ENCODE results near the gene FRMD4A. TPM values are rescaled to one million over a fixed set of nuclear protein-coding genes. Genes with fewer than 3 reads are reported as not detected.

Gene FRMD4A
- total RNA-seq, 1 experiment from 2014 or later, result 18.3 TPM

DNA sequence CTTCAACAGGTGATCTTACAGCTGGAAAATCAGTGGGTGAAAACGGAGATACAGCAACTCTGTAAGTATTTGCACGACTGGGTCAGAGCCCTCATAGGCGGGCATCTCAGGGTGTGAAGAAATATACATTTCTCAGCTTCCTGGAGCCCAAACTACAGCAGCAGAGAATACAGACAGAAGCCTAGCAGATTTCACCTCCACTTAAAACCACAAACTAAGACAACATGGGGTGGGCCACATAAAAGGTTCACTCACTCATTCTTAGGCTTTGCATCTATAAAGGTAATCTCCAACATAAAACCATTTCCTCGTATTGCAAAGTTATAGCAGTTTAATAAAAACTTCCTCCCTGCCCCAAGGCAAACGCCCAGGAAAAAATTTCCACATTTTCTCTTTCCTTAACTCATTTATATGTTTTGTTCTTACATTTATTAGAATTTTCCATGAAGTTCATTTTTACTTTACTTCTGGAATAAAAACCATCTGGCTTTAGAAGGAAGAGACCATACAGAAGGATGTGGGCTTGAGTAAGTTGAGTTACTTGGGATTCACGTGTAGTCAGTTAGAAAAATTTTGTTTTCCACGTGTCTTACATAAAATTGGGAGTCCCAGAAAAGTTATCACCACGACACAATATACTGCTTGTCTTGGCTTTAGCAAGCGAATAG is 327.1 kb downstream of the FRMD4A start:
- Histone ChIP-seq H3K4me3 (no peak overlapping the region), H3F3A (ENCODE audit: insufficient read depth, low read depth) (no peaks in the 10 kb centered on the region), H3K4me1 (replicated peaks; ENCODE audit: insufficient read depth) (no peaks in the 10 kb centered on the region; the same call in none of the 2 replicates), H3K9me2 (ENCODE audit: insufficient read depth) (no peaks in the 10 kb centered on the region), H3K27me3 (ENCODE audit: insufficient read depth, low read depth) (no peaks in the 10 kb centered on the region), H4K20me1 (ENCODE audit: insufficient read depth) (no peaks in the 10 kb centered on the region), H2AFZ (no peak overlapping the region), H3K9me3 (ENCODE audit: insufficient read depth, low read depth) (no peaks in the 10 kb centered on the region), H3K36me3 (ENCODE audit: low read depth) (no peaks in the 10 kb centered on the region), H3K27ac (no peak overlapping the region), H3K79me2 (ENCODE audit: low read depth) (no peaks in the 10 kb centered on the region), H3K4me2 (no peak overlapping the region)
- ChIA-PET POLR2A (ENCODE audit: unreplicated experiment) (no interaction called here), CTCF (interaction anchor here (0.5 kb wide), 1 partner anchor 477 kb away, joined by 4 read pairs; no protein-coding TSS in a partner anchor)
- intact Hi-C loops (cut with micrococcal nuclease; ENCODE audit: unreplicated experiment), result no loop called here
- no peak for DNase-seq
- no TSS peak for BruUV-seq (replicated peaks)
- TF ChIP-seq EZH2 (IDR thresholded peaks at IDR 0.05; ENCODE audit: low read depth), result no peak
- TF ChIP-seq, protein P1, sequence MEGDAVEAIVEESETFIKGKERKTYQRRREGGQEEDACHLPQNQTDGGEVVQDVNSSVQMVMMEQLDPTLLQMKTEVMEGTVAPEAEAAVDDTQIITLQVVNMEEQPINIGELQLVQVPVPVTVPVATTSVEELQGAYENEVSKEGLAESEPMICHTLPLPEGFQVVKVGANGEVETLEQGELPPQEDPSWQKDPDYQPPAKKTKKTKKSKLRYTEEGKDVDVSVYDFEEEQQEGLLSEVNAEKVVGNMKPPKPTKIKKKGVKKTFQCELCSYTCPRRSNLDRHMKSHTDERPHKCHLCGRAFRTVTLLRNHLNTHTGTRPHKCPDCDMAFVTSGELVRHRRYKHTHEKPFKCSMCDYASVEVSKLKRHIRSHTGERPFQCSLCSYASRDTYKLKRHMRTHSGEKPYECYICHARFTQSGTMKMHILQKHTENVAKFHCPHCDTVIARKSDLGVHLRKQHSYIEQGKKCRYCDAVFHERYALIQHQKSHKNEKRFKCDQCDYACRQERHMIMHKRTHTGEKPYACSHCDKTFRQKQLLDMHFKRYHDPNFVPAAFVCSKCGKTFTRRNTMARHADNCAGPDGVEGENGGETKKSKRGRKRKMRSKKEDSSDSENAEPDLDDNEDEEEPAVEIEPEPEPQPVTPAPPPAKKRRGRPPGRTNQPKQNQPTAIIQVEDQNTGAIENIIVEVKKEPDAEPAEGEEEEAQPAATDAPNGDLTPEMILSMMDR (conservative IDR thresholded peaks at IDR 0.05), result no peak

DNA sequence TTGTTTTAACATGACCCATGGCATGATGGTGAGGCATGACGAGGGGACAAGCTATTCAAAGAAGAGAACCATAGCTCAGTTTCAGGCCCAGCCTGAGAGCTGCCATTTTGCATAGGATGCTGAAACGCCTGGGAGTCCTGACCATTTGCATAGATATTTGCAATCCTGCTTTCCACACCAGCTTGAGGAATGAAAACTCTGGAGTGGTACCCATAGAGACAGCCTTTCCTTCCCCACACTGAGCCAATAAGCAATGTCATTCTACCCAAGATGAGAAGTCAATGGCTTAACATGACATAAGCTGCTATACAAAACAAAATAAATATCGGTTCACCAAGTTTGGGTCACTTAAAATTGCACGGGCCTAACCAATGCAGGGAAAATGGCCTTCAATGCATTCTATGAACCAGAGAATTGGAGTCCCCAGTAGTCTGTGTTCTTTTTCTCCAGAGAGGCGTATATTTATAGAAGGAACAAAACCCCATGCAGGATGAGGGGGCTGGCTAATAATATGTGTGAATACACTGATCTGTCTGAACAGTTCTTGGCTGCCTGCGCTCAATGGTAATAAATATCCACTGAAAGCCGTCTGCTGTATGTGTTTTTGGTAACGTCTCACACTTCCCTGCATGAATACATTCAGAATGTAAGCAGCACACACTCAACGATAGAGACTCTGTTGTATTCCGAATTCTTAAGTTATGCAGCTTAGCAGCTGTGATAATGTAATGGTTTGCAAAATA is 329.3 kb downstream of the FRMD4A start:
- H3K27ac ChIP-seq, result no peak overlapping the region
- no peaks in the 10 kb centered on the region for H3K9me3 ChIP-seq (ENCODE audit: insufficient read depth, low read depth)
- no peak overlapping the region for H3K4me3 ChIP-seq
- H3K27me3 ChIP-seq (ENCODE audit: insufficient read depth, low read depth), result no peaks in the 10 kb centered on the region
- H3K9me2 ChIP-seq (ENCODE audit: insufficient read depth), result no peaks in the 10 kb centered on the region
- H3F3A ChIP-seq (ENCODE audit: insufficient read depth, low read depth), result no peaks in the 10 kb centered on the region
- DNase-seq, result no peak
- POLR2A ChIA-PET (ENCODE audit: unreplicated experiment), result no interaction called here
- H3K4me2 ChIP-seq, result no peak overlapping the region
- intact Hi-C loops (cut with micrococcal nuclease; ENCODE audit: unreplicated experiment), result no loop called here
- H2AFZ ChIP-seq, result no peak overlapping the region
- BruUV-seq (replicated peaks), result no TSS peak
- TF ChIP-seq, protein P1 (conservative IDR thresholded peaks at IDR 0.05), result no peak
- no peak for TF ChIP-seq EZH2 (IDR thresholded peaks at IDR 0.05; ENCODE audit: low read depth)
- H3K4me1 ChIP-seq (replicated peaks; ENCODE audit: insufficient read depth), result no peaks in the 10 kb centered on the region
- CTCF ChIA-PET, result no interaction called here
- H3K36me3 ChIP-seq (ENCODE audit: low read depth), result no peaks in the 10 kb centered on the region
- H4K20me1 ChIP-seq (ENCODE audit: insufficient read depth), result no peaks in the 10 kb centered on the region
- no peaks in the 10 kb centered on the region for H3K79me2 ChIP-seq (ENCODE audit: low read depth)

DNA sequence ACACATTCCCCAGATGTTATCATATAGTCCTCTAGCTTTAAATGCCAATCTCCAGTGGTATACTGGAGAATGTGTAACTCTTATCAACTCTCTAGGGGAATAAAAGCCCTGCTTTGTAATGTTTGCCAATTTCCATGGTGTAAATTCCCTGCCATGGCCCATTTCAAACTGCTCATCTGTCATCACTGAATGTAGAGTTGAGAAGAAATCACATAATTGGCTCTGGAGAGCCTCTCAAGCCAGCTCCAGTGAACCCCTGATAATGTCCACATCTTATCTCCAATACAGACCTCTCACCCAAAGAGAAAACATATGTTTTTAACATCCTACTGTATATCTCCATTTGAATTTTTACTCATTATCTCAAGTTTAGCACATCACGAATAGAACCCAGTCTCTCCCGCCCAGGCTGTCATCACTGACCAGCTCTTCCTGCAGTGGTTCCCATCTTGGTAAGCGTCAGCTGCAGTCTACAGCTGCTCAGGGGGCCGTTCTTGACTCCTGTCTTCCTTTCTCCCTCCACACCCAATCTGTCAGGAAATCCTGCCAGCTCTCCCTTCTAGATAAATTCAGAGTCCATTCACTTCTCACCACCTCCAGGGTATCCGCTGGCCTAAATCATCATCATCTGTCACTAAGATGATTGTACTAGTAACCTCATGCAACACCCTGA is 332.4 kb downstream of the FRMD4A start:
- H3F3A ChIP-seq (ENCODE audit: insufficient read depth, low read depth), result no peaks in the 10 kb centered on the region
- no peaks in the 10 kb centered on the region for H3K4me1 ChIP-seq (replicated peaks; ENCODE audit: insufficient read depth)
- ChIA-PET POLR2A (ENCODE audit: unreplicated experiment) (no interaction called here), CTCF (interaction anchor here (0.5 kb wide), 1 partner anchor 16 kb away, joined by 3 read pairs; no protein-coding TSS in a partner anchor)
- H2AFZ ChIP-seq, result no peak overlapping the region
- no TSS peak for BruUV-seq (replicated peaks)
- H3K4me2 ChIP-seq, result no peak overlapping the region
- H3K36me3 ChIP-seq (ENCODE audit: low read depth), result no peaks in the 10 kb centered on the region
- no peaks in the 10 kb centered on the region for H3K79me2 ChIP-seq (ENCODE audit: low read depth)
- no peak overlapping the region for H3K4me3 ChIP-seq
- H3K27me3 ChIP-seq (ENCODE audit: insufficient read depth, low read depth), result no peaks in the 10 kb centered on the region
- TF ChIP-seq, protein P1 (conservative IDR thresholded peaks at IDR 0.05), result no peak
- TF ChIP-seq EZH2 (IDR thresholded peaks at IDR 0.05; ENCODE audit: low read depth), result no peak
- intact Hi-C loops (cut with micrococcal nuclease; ENCODE audit: unreplicated experiment), result no loop called here
- no peaks in the 10 kb centered on the region for H3K9me3 ChIP-seq (ENCODE audit: insufficient read depth, low read depth)
- no peak for DNase-seq
- no peaks in the 10 kb centered on the region for H4K20me1 ChIP-seq (ENCODE audit: insufficient read depth)
- H3K27ac ChIP-seq, result no peak overlapping the region
- no peaks in the 10 kb centered on the region for H3K9me2 ChIP-seq (ENCODE audit: insufficient read depth)
